ENCODE data around the gene ITGA1. TPM values are rescaled to one million over a fixed set of nuclear protein-coding genes. Genes with fewer than 3 reads are reported as not detected.
"Not testable (repeated sequence)": the region's sequence is repeated elsewhere in the genome, so short reads cannot be mapped to it uniquely, and the experiment has no call there.

The ITGA1 gene
- total RNA-seq, 6 experiments from 2014 or later, result 46.9 to 101 (median 83.9) TPM

DNA sequence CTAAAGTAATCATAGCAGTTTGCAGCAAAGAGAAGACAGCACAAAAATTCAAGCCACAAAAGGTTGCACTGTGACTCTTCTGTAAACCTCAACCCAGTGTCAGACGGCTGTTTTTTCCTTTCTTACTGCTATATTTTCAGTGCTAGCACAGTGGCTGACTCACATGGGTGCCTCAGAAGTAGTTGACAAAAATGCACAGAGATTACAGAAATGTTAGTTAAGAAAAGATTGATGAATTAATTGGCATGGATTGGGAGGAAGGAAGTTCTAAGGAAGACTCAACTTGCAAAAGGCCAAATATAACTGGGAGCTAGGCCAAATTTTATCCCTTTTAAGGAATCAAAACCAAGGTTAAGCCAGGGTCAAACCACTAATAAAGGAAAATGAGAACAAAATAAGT is 43.7 kb upstream of the ITGA1 start:
- Mint-ChIP-seq H3K36me3 (ENCODE audit: low read depth) (no peaks in the 10 kb centered on the region), H3K4me1 (ENCODE audit: low read depth) (peaks cover 34% of the 10 kb centered on the region), H3K9me3 (no peaks in the 10 kb centered on the region), H3K27ac (no peak overlapping the region), H3K4me3 (no peak overlapping the region), H3K27me3 (ENCODE audit: insufficient read depth) (no peaks in the 10 kb centered on the region)
- TF ChIP-seq, protein P1, sequence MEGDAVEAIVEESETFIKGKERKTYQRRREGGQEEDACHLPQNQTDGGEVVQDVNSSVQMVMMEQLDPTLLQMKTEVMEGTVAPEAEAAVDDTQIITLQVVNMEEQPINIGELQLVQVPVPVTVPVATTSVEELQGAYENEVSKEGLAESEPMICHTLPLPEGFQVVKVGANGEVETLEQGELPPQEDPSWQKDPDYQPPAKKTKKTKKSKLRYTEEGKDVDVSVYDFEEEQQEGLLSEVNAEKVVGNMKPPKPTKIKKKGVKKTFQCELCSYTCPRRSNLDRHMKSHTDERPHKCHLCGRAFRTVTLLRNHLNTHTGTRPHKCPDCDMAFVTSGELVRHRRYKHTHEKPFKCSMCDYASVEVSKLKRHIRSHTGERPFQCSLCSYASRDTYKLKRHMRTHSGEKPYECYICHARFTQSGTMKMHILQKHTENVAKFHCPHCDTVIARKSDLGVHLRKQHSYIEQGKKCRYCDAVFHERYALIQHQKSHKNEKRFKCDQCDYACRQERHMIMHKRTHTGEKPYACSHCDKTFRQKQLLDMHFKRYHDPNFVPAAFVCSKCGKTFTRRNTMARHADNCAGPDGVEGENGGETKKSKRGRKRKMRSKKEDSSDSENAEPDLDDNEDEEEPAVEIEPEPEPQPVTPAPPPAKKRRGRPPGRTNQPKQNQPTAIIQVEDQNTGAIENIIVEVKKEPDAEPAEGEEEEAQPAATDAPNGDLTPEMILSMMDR (IDR thresholded peaks at IDR 0.05), result no peak
- peak; percentile 38 for DNase-seq

DNA sequence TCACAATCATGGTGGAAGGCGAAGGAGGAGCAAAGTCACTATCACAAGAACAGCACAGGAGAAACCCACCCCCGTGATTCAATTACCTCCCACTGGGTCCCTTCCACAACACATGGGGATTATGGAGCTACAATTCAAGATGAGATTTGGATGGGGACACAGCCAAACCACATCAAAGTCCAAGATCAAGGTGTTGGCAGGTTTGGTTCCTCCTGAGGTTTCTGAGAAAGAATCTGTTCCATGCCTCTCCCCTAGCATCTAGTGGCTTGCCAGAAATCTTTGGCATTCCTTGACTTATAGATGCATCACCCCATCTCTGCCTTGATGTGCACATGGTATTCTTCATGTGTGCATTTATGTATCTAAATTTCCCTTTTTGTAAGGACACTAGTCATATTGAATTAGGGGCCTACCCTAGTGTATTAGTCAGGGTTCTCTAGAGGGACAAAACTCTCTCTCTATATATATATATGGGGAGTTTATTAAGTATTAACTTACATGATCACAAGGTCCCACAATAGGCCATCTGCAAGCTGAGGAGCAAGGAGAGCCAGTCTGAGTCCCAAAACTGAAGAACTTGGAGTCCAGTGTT is 42.8 kb upstream of the ITGA1 start:
- not testable (repeated sequence) for H3K36me3 Mint-ChIP-seq (ENCODE audit: low read depth)

DNA sequence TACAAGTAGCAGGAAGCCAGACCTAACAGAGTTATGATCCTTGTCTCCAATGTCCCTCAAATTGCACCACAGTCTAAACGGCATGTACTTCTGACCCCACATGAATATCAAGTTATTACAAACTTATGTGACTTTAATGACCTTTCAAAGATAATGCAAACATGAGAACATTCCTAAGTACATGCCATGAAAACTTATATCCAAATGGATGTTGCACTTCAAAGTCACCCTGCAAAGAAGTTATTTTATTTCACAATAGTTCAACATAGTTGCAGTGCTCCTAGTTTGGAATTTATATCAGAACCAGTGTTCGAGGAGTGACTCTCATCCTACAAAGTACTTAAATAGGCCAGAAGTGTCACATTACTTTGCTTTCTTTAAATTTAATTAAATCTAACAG is 41.2 kb upstream of the ITGA1 start:
- Mint-ChIP-seq H3K36me3 (ENCODE audit: low read depth) (no peaks in the 10 kb centered on the region), H3K4me3 (no peak overlapping the region), H3K9me3 (no peaks in the 10 kb centered on the region), H3K27ac (no peak overlapping the region), H3K27me3 (ENCODE audit: insufficient read depth) (no peaks in the 10 kb centered on the region), H3K4me1 (ENCODE audit: low read depth) (peaks cover 34% of the 10 kb centered on the region)
- TF ChIP-seq, protein P1 (IDR thresholded peaks at IDR 0.05), result no peak
- peak; percentile 19 for DNase-seq

More for the DNA sequence above, 42.8 kb upstream of the ITGA1 start:
- H3K4me3 Mint-ChIP-seq; H3K27ac Mint-ChIP-seq; H3K27me3 Mint-ChIP-seq (ENCODE audit: insufficient read depth); H3K9me3 Mint-ChIP-seq; DNase-seq: not testable (repeated sequence)
- peaks cover 34% of the 10 kb centered on the region for H3K4me1 Mint-ChIP-seq (ENCODE audit: low read depth)

DNA sequence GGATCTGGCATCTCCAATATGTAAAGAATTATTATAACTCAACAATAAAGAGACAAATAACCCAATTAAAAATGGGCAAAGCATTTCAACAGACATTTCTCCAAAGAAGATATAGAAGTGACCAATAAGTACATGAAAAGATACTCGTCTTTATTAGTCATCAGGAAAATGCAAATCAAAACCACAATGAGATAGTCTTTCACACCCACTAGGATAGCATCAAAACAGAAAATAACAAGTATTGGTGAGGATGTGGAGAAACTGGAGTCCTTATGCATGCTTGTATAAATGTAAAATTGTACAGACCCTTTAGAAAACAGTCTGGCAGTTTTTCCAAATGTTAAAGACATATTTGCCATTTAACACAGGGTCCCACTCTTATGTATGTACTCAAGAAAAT is 39.1 kb upstream of the ITGA1 start:
- peaks cover 3% of the 10 kb centered on the region for H3K27me3 Mint-ChIP-seq (ENCODE audit: insufficient read depth)
- H3K4me3 Mint-ChIP-seq, result no peak overlapping the region
- TF ChIP-seq, protein P1 (IDR thresholded peaks at IDR 0.05), result no peak
- H3K36me3 Mint-ChIP-seq (ENCODE audit: low read depth), result no peaks in the 10 kb centered on the region
- DNase-seq, result no peak
- H3K27ac Mint-ChIP-seq, result no peak overlapping the region
- peaks cover 21% of the 10 kb centered on the region for H3K4me1 Mint-ChIP-seq (ENCODE audit: low read depth)
- H3K9me3 Mint-ChIP-seq, result no peaks in the 10 kb centered on the region

DNA sequence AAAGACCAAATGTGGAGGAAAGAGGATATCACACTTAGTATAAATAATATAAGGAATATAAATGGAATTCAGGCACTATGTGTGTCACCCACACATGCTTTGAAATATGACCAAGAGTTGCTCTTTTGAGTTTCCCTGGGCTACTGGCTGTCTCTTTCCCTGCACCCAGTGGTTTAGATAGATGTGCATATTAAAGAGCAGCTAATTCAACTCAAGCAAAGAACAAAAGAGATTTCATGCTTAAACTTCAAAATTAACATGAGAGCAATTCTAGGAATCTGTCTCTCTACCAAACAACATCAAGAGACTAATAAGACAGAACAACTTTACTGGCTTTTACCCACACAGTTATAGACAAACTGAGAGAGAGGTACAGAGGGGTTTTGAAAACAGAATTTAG is 38.0 kb upstream of the ITGA1 start:
- no peak for DNase-seq
- Mint-ChIP-seq H3K9me3 (no peaks in the 10 kb centered on the region), H3K4me1 (ENCODE audit: low read depth) (peaks cover 14% of the 10 kb centered on the region), H3K36me3 (ENCODE audit: low read depth) (no peaks in the 10 kb centered on the region), H3K27me3 (ENCODE audit: insufficient read depth) (peaks cover 4% of the 10 kb centered on the region), H3K4me3 (no peak overlapping the region), H3K27ac (no peak overlapping the region)
- TF ChIP-seq, protein P1 (IDR thresholded peaks at IDR 0.05), result no peak

DNA sequence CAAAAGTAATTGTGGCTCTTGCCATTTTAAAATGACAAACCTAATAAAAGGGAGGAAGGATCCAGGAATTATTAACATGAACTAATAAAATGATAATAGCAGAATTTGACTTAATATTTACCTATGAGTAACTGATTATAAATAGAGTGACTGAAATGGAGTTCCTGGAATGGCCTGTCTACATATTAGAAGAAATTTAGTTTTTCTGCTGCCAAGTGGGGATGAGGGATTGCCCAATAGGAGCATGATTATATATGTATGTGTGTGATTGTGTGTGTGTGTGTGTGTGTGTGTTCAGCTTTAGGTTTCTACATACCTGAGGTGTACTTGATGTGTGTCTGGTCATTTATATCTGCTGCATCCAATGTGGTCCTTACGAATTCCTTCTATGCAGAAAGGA is 36.6 kb upstream of the ITGA1 start:
- DNase-seq, result no peak
- no peak overlapping the region for H3K4me3 Mint-ChIP-seq
- H3K9me3 Mint-ChIP-seq, result no peaks in the 10 kb centered on the region
- peaks cover 4% of the 10 kb centered on the region for H3K27me3 Mint-ChIP-seq (ENCODE audit: insufficient read depth)
- TF ChIP-seq, protein P1 (IDR thresholded peaks at IDR 0.05), result no peak
- H3K36me3 Mint-ChIP-seq (ENCODE audit: low read depth), result no peaks in the 10 kb centered on the region
- H3K27ac Mint-ChIP-seq, result no peak overlapping the region
- H3K4me1 Mint-ChIP-seq (ENCODE audit: low read depth), result peaks cover 9% of the 10 kb centered on the region

All from HFFc6 (cell line).